GM18870 (cell line): ENCODE results near the gene MYL10.

Source experiments
- ATAC-seq: cut with Tn5 transposase; IDR thresholded peaks from one replicate; pipeline ENCODE4 v1.9.1; 2021; ENCODE audit warnings: moderate library complexity; ENCODE audit not compliant: unreplicated experiment

MYL10 gene

DNA sequence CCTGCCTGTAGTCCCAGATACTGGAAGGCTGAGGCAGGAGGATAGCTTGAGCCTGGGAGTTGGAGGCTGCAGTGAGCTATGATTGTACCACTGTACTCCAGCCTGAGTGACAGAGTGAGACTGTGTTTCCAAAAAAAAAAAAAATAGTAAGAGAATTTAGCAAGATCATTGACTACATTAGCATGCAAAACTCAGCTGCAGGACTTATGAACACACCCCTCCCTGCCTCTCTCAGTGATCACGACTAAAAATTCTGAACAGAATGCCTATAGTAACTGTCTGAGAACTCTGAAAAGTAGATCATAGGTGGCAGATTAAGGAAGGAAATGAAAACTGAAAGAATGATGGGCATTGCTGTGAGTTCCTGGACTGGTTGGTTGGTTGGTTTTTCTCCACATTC, 50.5 kb downstream of the MYL10 start:
- ATAC-seq = no peak

GRCh38 chr7:101576998-101577397, 52.1 kb downstream of the MYL10 start:
- no peak for ATAC-seq

- no peak for ATAC-seq
Observed at GRCh38 chr7:101575721-101576120, 53.4 kb downstream of the MYL10 start.

- ATAC-seq = no peak
Observed at GRCh38 chr7:101575168-101575567, 53.9 kb downstream of the MYL10 start.

- no peak for ATAC-seq
Observed at GRCh38 chr7:101572156-101572555, 56.9 kb downstream of the MYL10 start.

GRCh38 chr7:101567230-101567629, 61.9 kb downstream of the MYL10 start:
- no peak for ATAC-seq

DNA sequence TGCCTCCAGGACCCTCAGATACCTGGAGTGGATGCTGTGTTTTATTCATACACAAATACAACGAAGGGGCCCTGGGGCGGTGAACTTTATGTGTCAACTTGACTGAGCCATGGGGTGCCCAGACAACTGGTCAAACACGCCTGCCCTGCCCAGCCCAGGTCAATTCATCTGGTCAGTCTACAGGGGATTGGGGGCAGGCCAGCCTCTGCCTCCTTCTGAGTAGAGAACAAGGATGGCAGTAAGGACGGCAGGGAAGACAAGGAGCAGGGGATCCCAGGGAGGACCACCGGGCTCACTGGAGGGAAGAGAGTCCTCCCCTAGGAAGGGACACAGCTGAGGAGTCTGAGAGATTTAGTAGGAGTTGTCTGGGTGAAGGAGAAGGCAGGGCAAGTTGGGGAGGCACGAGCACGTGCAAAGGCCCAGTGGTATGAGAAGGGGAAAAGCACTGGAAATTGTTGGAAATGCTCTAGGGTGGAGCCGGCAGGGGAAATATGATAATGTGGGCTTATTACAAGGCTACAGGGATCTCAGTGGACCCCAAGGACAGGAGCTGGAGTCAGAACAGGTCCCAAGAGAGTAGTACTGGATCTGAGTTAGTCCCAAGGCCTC, 63.4 kb downstream of the MYL10 start:
- no peak for ATAC-seq

DNA sequence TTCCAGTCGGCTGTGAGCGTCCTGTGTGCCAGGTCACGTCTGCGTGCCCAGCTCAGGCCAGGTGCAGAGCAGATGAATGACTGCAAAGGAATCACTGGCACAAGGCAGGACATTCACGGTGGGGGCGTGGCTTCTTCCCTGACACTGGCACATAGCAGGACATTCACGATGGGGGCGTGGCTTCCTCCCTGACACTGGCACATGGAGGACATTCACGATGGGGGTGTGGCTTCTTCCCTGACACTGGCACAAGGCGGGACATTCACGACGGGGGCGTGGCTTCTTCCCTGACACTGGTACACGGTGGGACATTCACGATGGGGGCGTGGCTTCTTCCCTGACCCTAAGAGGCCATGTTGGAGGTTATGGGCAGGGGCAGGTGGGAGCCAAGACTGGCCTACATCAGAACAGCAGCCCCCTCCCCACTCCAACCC, 64.3 kb downstream of the MYL10 start:
- ATAC-seq = no peak

DNA sequence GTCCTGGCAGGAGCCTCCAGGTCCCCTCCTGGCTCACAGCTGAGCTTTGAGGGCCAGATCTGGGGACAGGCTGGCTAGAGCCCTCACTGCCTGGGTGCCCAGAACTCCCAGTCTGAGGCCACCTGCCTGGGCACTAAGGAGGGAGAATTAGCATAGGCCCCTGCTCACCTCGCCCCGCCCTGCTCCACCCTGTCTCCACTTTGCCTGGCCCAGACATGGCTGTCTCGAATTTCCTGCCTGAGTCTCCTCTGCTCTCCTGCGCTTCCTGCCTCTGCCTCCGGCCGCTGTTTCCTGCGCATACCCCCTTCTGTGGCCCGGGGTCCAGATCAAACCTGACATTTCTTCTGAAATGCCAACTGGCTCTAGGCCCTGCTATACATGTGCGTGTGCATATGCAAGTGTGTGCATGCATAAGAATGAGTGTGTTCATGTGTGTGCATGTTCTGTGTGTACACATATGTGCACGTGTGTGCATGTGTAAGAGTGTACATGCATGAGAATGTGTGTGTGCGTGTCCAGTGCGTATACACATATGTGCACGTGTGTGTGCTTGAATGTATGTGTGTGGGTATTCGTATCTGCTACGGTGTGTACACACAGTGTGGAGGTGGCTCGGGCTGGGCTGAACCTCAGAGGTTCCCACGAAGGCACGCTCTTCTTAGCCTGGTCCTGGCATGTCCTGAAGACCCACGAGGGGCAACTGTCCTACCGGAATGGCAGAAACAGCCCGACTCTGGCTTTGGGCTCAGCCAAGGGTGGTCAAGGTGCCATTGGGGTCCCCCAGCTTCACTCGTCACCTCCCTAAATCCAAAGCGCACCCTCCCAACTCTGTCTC, 64.9 kb downstream of the MYL10 start:
- no peak for ATAC-seq
